PC-9 (cell line): Measurements from ENCODE around the gene WNT2B.

Experiments
- EZH2 ChIP-seq: fragments of 200-600 bp; sonication (generic); IDR thresholded peaks from 2 replicates; pipeline ENCODE4 v1.8.0; 2017; ENCODE audit warnings: antibody characterized with exemption, low read depth
- TF ChIP-seq, protein P1 (sequence below): fragments of 200-600 bp; sonication (generic); conservative IDR thresholded peaks from 2 replicates; pipeline ENCODE4 v1.6.1; 2017; ENCODE audit warnings: mixed run types, antibody characterized with exemption, mild to moderate bottlenecking, moderate library complexity

DNA sequence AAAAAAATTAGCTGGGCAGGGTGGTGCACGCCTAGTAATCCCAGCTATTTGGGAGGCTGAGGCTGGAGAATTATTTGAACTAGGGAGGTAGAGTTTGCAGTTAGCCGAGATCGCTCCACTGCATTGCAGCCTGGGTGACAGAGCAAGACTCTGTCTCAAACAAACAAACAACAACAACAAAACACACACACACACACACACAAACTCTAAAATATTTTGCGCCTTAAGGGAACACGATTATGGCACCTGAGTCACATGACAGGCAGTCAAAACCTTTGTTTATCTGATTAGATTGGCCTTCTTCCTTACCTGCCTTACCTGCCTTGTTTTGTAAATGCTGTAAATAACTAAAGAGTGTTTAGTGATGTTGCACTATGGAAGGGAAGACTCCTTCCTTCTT, 20.6 kb upstream of the WNT2B start:
- TF ChIP-seq, protein P1, sequence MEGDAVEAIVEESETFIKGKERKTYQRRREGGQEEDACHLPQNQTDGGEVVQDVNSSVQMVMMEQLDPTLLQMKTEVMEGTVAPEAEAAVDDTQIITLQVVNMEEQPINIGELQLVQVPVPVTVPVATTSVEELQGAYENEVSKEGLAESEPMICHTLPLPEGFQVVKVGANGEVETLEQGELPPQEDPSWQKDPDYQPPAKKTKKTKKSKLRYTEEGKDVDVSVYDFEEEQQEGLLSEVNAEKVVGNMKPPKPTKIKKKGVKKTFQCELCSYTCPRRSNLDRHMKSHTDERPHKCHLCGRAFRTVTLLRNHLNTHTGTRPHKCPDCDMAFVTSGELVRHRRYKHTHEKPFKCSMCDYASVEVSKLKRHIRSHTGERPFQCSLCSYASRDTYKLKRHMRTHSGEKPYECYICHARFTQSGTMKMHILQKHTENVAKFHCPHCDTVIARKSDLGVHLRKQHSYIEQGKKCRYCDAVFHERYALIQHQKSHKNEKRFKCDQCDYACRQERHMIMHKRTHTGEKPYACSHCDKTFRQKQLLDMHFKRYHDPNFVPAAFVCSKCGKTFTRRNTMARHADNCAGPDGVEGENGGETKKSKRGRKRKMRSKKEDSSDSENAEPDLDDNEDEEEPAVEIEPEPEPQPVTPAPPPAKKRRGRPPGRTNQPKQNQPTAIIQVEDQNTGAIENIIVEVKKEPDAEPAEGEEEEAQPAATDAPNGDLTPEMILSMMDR: no peak
- TF ChIP-seq EZH2: no peak
